HepG2 (cell line): Measurements from ENCODE around the gene NECAB2. TPM values are rescaled to one million over a fixed set of nuclear protein-coding genes. Genes with fewer than 3 reads are reported as not detected.
A peak's percentile ranks its signal among the peaks of the same experiment; 100 is the strongest.

Experiments
- CSRNP2 ChIP-seq: sonication (generic); formaldehyde crosslinking; conservative IDR thresholded peaks from 2 replicates; pipeline ENCODE4 v1.8.0; 2022; ENCODE audit warnings: low read depth, missing genetic modification reagents
- FOXM1 ChIP-seq: sonication (generic); formaldehyde crosslinking; IDR thresholded peaks from 2 replicates; pipeline ENCODE4 v1.5.0; 2020; ENCODE audit warnings: missing genetic modification reagents
- HOMEZ ChIP-seq: IDR thresholded peaks from 2 replicates; pipeline ENCODE4 v1.6.1; 2016; ENCODE audit warnings: low read depth
- JARID2 ChIP-seq: sonication (generic); formaldehyde crosslinking; IDR thresholded peaks from 2 replicates; pipeline ENCODE4 v1.8.1; 2023; ENCODE audit warnings: missing genetic modification reagents, inconsistent platforms; ENCODE audit not compliant: insufficient replicate concordance
- KAT2B ChIP-seq: fragments of 150-350 bp; IDR thresholded peaks from 2 replicates; pipeline ENCODE4 v1.6.1; 2014; ENCODE audit warnings: low read depth, low read length, borderline replicate concordance
- LRRFIP1 ChIP-seq: sonication (generic); formaldehyde crosslinking; conservative IDR thresholded peaks from 2 replicates; pipeline ENCODE4 v1.4.0; 2020; ENCODE audit warnings: missing genetic modification reagents
- MAX ChIP-seq: IDR thresholded peaks from 2 replicates; pipeline ENCODE4 v1.6.1; 2012; ENCODE audit warnings: inconsistent platforms
- ONECUT2 ChIP-seq: sonication (generic); formaldehyde crosslinking; IDR thresholded peaks from 2 replicates; pipeline ENCODE4 v1.4.0; 2020; ENCODE audit warnings: missing genetic modification reagents
- RORA ChIP-seq: sonication (generic); formaldehyde crosslinking; IDR thresholded peaks from 2 replicates; pipeline ENCODE4 v1.5.0; 2020; ENCODE audit warnings: mild to moderate bottlenecking, missing genetic modification reagents, moderate library complexity
- SMAD1 ChIP-seq: sonication (generic); formaldehyde crosslinking; IDR thresholded peaks from 2 replicates; pipeline ENCODE4 v1.4.0; 2020; ENCODE audit warnings: missing genetic modification reagents, low read depth, mild to moderate bottlenecking, borderline replicate concordance
- STAT5B ChIP-seq: sonication (generic); formaldehyde crosslinking; IDR thresholded peaks from 2 replicates; pipeline ENCODE4 v1.4.0; 2020; ENCODE audit warnings: missing genetic modification reagents
- SYNCRIP ChIP-seq: fragments of 200-400 bp; formaldehyde crosslinking; IDR thresholded peaks from 2 replicates; pipeline ENCODE4 v1.6.1; 2018; ENCODE audit warnings: mild to moderate bottlenecking, low read depth, low read length; ENCODE audit not compliant: insufficient read depth
- TCF7 ChIP-seq: sonication (generic); IDR thresholded peaks from 2 replicates; pipeline ENCODE4 v1.6.1; 2016; ENCODE audit warnings: antibody characterized with exemption, low read depth
- U2AF2 ChIP-seq: fragments of 200-400 bp; formaldehyde crosslinking; IDR thresholded peaks from 2 replicates; pipeline ENCODE4 v1.6.1; 2017; ENCODE audit warnings: low read depth, mild to moderate bottlenecking, low read length
- ZBTB2 ChIP-seq: sonication (generic); formaldehyde crosslinking; IDR thresholded peaks from 2 replicates; pipeline ENCODE4 v1.8.0; 2022; ENCODE audit warnings: low read depth, missing genetic modification reagents
- ZKSCAN8 ChIP-seq: IDR thresholded peaks from 2 replicates; pipeline ENCODE4 v1.6.1; 2016; ENCODE audit warnings: borderline replicate concordance, missing genetic modification reagents, missing compliant biosample characterization
- ZNF232 ChIP-seq: sonication (generic); formaldehyde crosslinking; IDR thresholded peaks from 2 replicates; pipeline ENCODE4 v1.4.0; 2020; ENCODE audit warnings: missing genetic modification reagents, borderline replicate concordance
- ZNF260 ChIP-seq: sonication (generic); formaldehyde crosslinking; IDR thresholded peaks from 2 replicates; pipeline ENCODE4 v1.4.0; 2020; ENCODE audit warnings: missing genetic modification reagents, low read depth, mild to moderate bottlenecking, borderline replicate concordance
- ZNF331 ChIP-seq: sonication (generic); formaldehyde crosslinking; IDR thresholded peaks from 2 replicates; pipeline ENCODE4 v1.4.0; 2020; ENCODE audit warnings: missing genetic modification reagents
- ZNF446 ChIP-seq: sonication (generic); formaldehyde crosslinking; IDR thresholded peaks from 2 replicates; pipeline ENCODE4 v1.5.0; 2020; ENCODE audit warnings: mild to moderate bottlenecking, missing genetic modification reagents
- ZNF570 ChIP-seq: sonication (generic); formaldehyde crosslinking; IDR thresholded peaks from 2 replicates; pipeline ENCODE4 v1.4.0; 2020; ENCODE audit warnings: mild to moderate bottlenecking, missing genetic modification reagents, borderline replicate concordance
- ZNF605 ChIP-seq: sonication (generic); formaldehyde crosslinking; IDR thresholded peaks from 2 replicates; pipeline ENCODE4 v1.8.0; 2022; ENCODE audit warnings: mild to moderate bottlenecking, missing genetic modification reagents
- ZSCAN21 ChIP-seq: sonication (generic); formaldehyde crosslinking; IDR thresholded peaks from 2 replicates; pipeline ENCODE4 v1.8.0; 2022; ENCODE audit warnings: mild to moderate bottlenecking, missing genetic modification reagents, moderate library complexity, borderline replicate concordance
- polyA plus RNA-seq, 8 experiments: library from polyadenylated mRNA; depleted of rRNA in 3 of 8; stranded (reverse) in 7 of 8; unstranded in 1 of 8; fragments of >200 nt; fragmentation: Illumina TruSeq in 4 of 8; extraction: Trizol in 4 of 8; gene quantifications; 2 replicates each; pipeline versions ENCODE4 v1.2.1 to v1.2.3, GENCODE V29; 2011 to 2016; ENCODE audit warnings: low read depth in 4 of 8, missing spikeins in 1 of 8, mixed read lengths in 1 of 8; ENCODE audit not compliant: insufficient read depth in 1 of 8
- total RNA-seq, 5 experiments: library from RNA; depleted of rRNA; stranded (reverse); fragments of >200 nt; fragmentation: Illumina TruSeq; extraction: Trizol; gene quantifications; 2 replicates each; pipeline ENCODE4 v1.2.3, GENCODE V29; 2016; ENCODE audit warnings: low read depth in 1 of 5

The NECAB2 gene
- total and polyA plus RNA-seq, 2 of the 13 experiments (the other 11 are each of a cell fraction or from before 2014, with no cell fraction given), result 0.21 to 0.49 TPM

GRCh38 chr16:83942815-83943515 lies 25.1 kb upstream of the NECAB2 start (continued):
- TF ChIP-seq ZKSCAN8 (CRISPR knock-in tag), result peak; percentile 97
- TF ChIP-seq RORA (CRISPR knock-in tag), result no peak
- TF ChIP-seq TCF7, result peak; percentile 85
- 0 out of 2 replicates have a peak, but pooled peaks have one; percentile 50 for TF ChIP-seq ZBTB2 (CRISPR knock-in tag)
- no peak for TF ChIP-seq JARID2
- TF ChIP-seq ZSCAN21, result peak; percentile 97
- TF ChIP-seq SMAD1 (CRISPR knock-in tag), result peak; percentile 77; the same call in 1 of the 2 replicates
- peak; percentile 77; the same call in 1 of the 2 replicates for TF ChIP-seq FOXM1
- peak; percentile 94 for TF ChIP-seq STAT5B (CRISPR knock-in tag)
- TF ChIP-seq ZNF605 (CRISPR knock-in tag), result peak; percentile 98
- TF ChIP-seq U2AF2, result no peak
- TF ChIP-seq ZNF331 (CRISPR knock-in tag), result peak; percentile 98
- TF ChIP-seq ZNF232, result no peak; the same call in 1 of the 2 replicates
- TF ChIP-seq CSRNP2 (CRISPR knock-in tag), result no peak
- no peak for TF ChIP-seq ZNF570 (CRISPR knock-in tag)
- no peak for TF ChIP-seq LRRFIP1
- no peak for TF ChIP-seq ZNF260
- peak; percentile 85 for TF ChIP-seq MAX
- no peak for TF ChIP-seq SYNCRIP
- no peak for TF ChIP-seq ZNF446 (CRISPR knock-in tag)
- peak; percentile 91 for TF ChIP-seq HOMEZ (CRISPR knock-in tag)
- no peak for TF ChIP-seq KAT2B
- peak; percentile 55; the same call in 1 of the 2 replicates for TF ChIP-seq ONECUT2 (CRISPR knock-in tag)
